NCI-H2107 treated with DMSO at 0.1 percent for 48 hours (cell line): ENCODE measurements around the gene MYO9A.
"Not testable (repeated sequence)": the region's sequence is repeated elsewhere in the genome, so short reads cannot be mapped to it uniquely, and the experiment has no call there.

ENCODE experiments used
- DNase-seq: peaks from one replicate; lab custom pipeline; 2025; ENCODE audit not compliant: unreplicated experiment; lab: John Stamatoyannopoulos, UW

Gene MYO9A

DNA sequence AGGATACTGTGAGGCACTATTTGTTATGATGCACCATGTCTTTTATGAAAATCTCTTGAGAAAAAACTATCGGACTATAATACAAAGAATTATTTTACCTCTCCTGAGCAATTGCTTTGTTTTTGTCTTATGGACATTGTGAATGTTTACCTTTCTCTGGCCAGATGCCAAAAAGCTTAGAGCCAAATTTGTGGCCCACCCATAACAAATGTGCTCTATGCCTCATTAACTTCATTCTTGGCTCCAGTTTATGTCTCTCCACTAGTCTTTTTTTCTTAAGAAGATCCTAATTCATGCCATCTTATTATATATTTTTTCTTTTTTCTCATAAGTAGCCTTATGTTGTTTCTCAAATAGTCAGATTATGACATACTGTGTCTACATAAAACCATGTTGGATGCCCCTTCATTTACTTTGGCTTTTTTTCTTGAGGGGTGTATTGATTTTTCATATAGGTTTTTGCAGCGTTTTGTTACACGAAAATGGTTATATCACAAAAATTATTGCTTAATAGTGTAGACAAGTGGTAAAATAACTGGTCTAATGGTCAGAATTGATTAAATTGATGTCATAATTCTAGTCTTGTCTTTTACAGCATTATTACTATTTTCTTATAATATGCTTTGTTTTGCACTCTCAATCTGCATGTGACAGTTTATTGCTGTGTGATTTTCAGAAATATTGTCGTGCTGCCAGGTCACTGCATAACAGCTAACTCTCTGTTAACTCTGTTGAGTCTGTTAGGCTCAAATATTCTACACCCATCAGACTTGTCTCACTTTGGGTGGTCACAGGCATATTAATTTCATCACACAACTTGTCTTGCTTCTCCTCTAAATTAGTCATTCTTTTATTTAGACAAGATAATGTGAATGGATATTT, 18.5 kb upstream of the MYO9A start:
- DNase-seq, result no peak

DNA sequence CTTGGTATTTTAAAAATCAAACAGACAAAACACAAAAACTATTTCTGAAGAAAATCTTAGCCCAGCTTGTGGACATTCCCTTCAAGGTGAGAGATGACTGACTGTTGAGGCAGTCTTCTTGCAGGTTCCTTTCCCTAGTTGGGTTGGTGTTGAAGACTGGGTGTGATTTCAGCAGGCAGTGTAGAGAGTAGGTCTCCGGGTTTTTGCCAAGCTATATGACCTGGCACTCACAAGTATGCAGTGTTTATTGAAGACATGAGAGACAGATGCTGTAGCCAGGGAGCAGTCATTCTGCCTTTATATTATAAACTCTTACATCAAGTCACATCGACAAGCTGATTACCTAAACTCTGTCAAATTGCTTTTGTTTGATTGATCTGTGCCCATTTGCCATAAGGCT, 17.8 kb upstream of the MYO9A start:
- DNase-seq, result no peak

DNA sequence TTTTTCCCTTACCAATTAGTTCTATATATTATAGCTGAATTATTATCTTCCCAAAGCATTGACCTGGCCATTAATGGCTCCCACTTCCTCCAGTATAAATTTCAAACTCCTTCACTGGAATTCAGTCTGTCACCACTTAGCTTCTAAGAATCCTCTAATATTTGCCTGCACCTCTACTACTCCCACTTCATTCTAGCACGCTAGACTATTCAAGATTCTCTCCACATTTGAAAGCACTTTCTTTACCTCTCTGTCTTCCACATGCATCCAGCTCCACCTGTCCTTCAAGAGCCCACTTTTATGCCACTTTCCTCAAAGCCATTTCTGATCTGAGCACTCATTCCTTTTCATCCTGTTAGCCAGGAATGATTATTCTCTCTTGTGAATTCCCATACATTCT, 15.3 kb upstream of the MYO9A start:
- DNase-seq, result no peak

DNA sequence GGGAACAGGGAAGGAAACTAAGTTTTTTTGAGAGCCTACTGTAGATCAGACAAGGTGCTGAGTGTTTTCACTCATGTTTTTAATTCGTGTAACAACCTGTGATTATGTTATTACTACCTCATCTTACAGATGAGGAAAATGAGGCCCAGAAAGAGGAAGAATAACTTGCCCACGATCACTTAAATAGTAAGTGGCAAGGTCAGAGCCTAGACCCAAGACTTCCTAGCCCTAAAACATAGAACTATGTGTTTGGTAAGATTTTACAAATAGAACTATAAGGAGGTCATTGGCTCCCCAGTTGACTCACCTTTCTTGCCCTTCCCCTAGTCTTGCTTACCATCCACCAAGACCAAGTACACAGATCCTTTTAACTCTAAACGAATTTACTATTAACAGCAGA, 14.0 kb upstream of the MYO9A start:
- no peak for DNase-seq

DNA sequence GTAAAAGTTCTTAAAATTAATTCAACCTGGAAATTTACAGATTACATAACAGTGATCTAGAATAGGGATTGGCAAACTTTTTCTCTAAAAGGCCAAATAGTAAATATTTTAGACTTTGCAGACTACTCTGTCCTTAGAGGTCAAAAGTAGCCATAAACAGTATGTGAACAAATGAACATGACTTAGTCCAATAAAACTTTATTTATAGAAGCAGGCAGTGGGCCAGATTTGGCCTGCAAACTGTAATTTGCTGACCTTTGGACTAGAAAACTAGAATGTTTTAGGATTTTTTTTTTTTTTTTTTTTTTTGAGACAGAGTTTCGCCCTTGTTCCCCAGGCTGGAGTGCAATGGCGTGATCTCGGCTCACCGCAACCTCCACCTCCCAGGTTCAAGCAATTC, 12.3 kb upstream of the MYO9A start:
- DNase-seq, result no peak

DNA sequence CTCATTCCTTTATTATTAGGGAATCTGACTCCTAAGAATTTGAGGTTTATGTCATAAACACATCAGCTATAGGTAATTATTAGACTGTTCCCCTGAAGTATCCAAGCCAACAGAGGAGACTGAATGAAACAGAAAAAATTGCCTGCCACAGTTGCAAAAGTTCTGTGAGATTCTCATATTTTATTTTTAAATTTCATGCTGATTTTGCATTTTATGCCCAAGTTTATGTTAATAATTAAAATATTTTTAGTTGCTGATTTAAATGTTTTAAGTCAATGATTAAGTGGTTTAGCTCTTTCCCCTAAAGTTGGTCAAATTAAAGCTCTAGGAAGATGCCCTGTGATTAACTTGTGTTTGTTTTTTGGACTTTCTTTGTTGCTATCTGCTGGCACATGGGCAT, 10.4 kb upstream of the MYO9A start:
- DNase-seq, result no peak

DNA sequence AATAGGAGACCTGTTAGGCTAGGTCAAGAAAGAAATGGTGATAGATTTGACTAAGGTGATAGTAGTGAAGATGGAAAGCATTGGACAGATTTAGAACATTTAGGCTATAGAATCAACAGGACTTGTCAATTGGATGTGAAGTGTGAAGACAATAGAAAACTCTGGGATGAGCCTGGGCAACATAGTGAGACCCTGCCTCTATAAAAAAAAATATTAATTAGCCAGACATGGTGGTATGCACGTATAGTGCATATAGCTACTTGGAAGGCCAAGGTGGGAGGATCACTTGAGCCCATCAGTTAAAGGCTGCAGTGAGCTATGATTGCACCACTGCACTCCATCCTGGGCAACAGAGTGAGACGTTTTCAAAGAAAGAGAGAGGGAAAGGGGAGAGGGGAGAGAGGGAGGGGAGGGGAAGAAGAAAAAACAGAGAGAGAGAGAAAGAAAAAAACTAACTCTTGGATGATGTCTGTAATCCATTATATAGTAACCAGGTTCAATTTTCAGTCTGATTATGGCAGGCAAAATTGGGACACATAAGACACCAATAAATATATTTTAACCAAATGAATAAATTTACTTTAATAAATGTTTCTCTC, 9.9 kb upstream of the MYO9A start:
- no peak for DNase-seq

DNA sequence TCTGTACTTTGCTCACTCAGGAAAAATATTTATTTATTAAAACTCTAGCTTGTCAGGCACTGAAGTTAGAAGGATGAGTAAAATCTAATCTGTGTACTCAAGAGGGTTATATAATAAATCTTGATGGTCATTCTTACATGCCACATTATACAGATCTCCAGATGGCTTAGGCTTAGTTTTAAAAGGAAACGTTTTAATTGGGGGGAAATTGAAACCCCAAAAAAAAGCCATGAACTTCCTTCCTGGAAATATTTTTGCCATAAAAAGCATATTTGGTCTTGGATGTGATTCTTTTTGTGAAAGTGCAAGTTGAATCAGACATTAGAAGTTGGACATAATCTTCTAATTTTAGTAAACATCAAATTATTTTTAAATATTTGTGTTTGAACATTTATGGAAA, 6.3 kb upstream of the MYO9A start:
- DNase-seq, result no peak

DNA sequence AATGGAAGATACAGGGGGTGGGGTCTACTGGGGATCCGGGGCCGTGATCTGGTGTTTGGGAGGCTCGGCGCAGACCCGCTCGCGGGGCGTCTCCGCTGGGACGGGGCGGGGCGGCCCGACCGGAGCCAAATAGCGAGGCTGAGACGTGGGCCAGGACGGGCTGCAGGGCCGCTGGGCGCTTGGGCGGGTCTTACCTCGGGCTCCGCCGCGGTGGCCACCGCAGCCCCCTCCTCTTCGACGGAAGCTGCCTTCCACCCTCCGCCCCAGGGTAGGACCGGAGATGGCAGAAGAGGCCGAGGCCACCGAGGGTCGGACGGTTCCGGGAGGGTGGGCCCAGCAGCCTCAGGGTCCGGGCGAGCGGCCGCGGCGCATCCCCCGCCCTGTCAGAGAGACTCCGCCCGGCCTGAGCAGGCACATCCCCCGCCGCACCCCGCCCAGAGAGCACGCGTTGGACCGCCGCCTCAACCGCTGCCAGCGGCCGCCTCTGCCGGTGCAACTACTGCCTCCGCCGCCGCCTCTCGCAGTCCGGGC, 399 bp downstream of the MYO9A start:
- no peak for DNase-seq

DNA sequence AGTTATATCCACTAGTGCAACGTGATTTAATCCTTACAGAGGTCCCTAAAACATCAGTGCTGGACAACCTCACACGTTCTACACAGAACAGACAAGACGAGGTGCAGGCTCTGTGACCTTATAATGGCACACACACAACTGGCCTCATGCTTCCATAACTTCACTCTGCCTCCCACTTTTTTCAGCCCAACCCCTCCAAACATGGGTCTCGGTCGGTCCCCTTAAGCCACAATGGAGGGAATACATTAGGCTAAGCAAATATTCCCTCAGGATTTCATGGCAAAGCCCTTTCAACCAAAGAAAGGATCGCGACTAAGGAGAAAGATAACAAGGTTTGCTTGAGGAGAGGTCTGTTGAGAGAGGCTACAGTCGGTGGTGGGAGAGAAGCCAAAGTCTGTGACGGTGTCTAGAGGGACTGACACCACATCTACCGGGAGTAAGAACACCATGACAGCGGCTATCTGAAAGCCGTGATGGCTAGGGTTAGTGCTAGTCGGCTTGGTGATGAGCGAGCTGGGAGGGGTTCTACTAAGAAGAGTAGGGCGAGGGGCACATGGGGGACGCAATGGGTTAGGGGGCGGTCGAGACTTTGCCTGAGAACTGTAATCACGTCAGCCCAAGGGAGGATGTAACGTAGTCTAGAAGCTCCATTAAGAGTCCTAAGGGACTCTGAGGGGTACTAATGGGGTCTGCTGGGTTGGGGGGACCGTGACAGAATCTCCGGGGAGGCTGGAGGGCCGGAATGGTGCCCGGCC, 1.0 kb downstream of the MYO9A start:
- DNase-seq, result no peak

DNA sequence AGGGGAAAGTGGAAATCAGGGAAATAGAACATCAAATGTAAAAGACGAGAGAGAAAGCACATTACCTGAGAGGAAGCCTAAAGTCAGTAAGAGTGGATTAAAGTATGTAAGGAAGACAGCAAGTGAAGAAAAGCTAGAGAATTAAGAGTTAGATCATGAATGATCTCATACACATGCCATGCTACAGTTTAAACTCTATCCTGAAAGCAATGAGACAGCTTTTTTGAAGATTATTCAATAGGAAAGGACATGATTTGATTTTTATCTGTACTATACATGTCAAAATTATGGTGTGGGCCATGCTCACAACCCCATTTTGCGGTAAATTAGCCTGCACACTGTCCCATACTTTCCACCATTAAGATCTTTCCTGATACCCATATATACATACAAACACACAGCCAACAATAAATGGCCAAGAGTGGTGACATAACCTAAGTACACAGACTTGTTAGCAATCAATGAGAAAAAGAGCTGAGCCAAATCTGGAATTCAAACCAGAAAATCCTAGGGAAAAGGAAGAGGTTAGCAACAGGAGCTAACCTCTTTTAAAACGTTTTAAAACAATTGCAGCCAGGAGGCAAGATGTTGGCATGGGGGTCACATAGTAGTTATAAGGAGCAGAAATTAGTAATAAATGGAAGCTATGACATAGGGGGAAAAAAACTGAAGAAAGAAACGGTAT, 4.5 kb downstream of the MYO9A start:
- no peak for DNase-seq

DNA sequence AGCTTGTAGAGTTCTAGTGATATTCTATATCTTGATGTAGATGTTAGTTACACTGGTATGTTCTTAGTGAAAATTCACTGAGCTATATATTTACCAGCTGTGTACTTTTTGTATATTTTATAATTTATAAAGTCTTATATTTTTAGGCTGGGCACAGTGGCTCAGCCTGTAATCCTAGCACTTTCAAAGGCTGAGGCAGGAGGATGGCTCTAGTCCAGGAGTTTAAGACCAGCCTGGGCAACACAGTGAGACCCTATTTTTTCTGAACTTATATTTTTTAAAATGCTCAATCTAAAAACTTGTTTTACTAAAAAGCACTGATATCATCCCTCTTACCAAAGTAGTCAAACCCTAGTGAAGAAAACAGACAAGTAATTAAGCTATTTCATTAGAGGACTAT, 5.1 kb downstream of the MYO9A start:
- DNase-seq, result no peak

DNA sequence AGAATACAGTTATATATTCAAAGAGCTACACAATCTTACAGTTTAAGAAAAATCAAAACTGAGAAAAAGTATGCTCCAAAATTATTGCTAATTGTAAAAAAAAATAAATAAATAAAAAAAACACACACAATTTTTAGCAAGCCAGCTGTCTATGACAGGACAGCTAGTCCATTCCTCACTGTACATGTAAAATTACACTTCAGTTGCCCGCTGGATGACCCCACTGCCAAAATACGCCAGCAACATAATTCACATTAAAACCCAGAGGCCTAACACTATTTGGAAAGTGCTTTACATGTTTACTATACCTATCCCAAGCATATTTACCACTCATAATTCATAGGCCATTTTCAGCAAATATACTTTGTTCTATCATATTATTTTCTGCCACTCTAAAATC, 5.8 kb downstream of the MYO9A start:
- no peak for DNase-seq

DNA sequence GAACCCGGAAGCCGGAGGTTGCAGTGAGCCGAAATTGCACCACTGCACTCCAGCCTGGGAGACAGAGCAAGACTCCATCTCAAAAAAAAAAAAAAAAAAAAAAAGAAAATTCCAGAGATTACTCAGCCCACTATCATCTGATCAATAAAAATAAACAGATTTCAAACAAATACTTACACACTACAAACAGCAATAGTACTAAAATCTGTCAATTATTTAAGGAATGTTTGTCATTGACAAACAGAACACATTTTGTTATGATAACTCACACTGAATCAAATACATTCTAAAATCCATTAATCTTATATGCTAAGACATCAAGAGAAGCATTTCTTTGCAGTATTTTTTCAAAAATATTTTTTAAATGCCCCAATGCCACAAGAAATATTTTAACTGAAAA, 7.6 kb downstream of the MYO9A start:
- DNase-seq, result no peak

DNA sequence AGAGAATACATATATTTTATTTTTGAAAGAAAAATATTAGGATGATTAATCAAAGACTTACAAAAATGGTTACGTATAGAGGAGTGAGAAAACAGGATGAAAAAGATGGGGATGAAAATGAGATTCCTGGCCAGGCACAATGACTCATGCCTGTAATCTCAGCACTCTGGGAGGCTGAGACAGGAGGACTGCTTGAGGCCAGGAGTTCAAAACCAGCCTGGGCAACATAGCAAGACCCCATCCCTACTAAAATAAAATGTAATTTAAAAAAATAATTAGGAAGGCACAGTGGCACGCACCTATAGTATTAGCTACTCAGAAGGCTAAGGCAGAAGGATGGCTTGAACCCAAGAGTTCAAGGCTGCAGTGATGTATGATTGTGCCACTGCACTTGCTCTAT, 11.9 kb downstream of the MYO9A start:
- no peak for DNase-seq

DNA sequence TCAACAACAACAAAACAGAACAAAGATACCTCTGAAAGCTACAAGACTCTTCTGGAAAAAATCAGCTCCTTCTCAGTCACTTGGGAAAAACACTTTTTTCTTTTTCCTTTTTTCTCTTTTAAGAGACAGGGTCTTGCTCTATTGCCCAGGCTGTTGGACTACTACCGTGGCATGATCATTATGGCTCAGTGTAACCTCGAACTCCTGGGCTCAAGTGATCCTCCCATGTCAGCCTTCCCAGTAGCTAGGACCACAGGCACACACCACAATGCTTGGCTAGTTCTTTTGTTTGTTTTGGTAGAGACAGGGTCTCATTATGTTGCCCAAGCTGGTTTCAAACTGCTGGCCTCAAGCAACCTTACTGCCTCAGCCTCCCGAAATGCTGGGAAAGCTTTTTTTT, 12.8 kb downstream of the MYO9A start:
- DNase-seq, result no peak

DNA sequence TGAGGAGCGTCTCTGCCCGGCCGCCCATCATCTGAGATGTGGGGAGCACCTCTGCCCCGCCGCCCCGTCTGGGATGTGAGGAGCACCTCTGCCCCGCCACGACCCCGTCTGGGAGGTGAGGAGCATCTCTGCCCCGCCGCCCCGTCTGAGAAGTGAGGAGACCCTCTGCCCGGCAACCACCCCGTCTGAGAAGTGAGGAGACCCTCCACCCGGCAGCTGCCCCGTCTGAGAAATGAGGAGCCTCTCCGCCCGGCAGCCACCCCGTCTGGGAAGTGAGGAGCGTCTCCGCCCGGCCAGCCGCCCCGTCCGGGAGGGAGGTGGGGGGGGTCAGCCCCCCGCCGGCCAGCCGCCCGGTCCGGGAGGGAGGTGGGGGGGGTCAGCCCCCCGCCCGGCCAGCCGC, 17.4 kb downstream of the MYO9A start:
- not testable (repeated sequence) for DNase-seq

DNA sequence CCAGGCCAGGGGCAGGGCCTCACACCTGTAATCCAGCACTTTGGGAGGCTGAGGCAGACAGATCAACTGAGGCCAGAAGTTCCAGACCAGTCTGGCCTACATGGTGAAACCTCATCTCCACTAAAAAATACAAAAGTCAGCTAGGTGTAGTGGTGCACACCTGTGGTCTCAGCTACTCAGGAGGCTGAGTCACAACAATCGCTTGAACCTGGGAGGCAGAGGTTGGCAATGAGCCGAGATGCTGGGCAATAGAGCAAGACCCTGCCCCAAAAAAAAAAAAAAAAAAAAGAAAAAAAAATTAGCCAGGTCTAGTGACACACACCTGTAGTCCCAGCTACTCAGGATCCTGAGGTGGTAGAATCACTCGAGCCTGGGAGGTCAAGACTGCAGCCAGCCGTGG, 18.8 kb downstream of the MYO9A start:
- DNase-seq, result no peak

DNA sequence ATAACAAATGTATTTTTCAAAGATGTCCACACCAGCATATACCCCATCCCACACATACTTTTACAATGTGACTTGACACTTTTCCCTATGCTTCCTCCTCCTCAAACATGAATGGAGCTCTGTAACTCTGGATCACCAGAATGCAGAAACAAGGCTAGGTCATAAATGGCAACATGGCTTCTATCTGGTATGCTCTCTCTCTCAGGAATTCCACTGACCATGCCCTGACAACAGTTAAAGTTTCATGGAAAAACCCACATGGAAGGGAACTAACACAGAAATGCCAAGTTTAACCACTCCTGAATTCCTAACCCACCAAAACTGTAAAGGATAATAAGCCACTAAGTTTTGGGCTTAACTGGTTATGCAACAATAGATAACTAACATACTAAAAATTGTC, 19.9 kb downstream of the MYO9A start:
- no peak for DNase-seq

DNA sequence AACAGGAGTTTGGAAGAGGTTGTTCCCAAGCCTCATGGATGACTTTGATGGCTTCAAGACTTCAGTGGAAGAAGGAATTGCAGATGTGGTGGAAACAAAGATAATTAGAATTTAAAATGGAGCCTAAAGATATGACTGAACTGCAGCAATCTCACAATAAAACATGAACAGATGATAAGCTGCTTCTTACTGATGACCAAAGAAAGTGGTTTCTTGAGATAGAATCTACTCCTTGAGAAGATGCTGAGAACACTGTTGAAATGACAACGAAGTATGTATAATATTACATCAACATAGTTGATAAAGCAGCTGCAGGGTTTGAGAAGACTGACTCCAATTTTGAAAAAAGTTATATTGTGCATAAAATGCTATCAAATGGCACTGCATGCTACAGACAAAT, 21.2 kb downstream of the MYO9A start:
- no peak for DNase-seq

DNA sequence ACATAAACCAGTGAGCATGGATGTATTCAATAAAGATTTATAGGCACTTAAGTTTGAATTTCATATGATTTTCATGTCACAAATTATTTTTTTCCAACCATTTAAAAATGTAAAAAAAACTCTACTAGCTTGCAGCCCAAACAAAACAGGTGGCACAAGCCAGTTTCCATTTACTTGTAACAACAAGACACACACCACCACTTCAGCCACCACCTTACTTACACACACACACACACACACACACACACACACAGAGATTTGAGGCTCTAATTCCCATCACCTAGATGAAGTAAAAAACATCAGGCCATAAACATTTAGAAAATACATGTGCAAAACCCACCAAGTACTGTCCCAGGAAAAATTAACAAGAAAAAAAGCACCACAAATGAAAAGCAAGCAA, 25.3 kb downstream of the MYO9A start:
- no peak for DNase-seq
